ENCODE results near the gene YTHDC1. TPM values are rescaled to one million over a fixed set of nuclear protein-coding genes. Genes with fewer than 3 reads are reported as not detected.

The YTHDC1 gene
- polyA plus RNA-seq, 2 of the 4 experiments (the other 2 are of a cell fraction) = 47.0 to 53.4 TPM

DNA sequence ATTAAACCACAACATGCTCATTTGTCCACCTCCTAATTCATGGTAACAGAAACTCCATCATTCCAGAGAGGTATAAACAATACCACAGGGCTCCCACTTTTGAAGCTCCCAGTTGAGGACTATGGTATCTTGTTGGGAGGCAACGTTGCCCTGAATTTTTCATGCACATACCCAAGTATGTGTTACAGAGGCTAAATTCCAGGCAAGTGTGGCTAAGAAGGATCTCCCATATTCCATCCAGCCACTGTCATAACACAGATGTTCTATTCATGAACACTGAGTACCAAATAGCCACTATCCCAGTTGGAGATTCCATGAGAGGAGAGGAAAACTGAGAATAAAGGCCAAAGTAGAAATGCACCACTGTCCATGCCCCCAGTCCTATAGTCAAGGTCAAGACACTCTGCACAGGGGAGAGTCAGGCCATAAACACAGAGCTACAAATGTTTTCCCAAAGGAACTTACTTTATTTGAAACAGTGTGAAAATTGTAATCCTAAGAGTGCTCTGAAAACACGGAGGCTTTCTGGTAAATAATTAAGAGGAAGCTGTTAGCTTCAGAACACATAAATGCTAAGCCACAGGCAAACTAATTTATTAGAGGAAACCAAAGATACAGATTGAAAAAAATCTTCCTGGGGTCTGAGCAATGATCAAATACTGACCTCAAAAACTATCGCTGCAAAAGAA, 62.0 kb downstream of the YTHDC1 start:
- Histone ChIP-seq H3K27ac (no peak overlapping the region), H3K4me2 (no peak overlapping the region), H3K4me3 (no peak overlapping the region), H3K4me1 (no peaks in the 10 kb centered on the region), H3K9me3 (no peaks in the 10 kb centered on the region)
- ChIA-PET POLR2A (no interaction called here), CTCF (interaction anchor here (0.6 kb wide), 1 partner anchor 106 kb away, joined by 4 read pairs; no protein-coding TSS in a partner anchor)
- TF ChIP-seq CBX8 (IDR thresholded peaks at IDR 0.05) = no peak
- no peak for TF ChIP-seq CHD4 (IDR thresholded peaks at IDR 0.05; ENCODE audit: borderline replicate concordance)
- no peak for TF ChIP-seq HOXB13 (CRISPR knock-in tag; IDR thresholded peaks at IDR 0.05; ENCODE audit: low read depth)
- TF ChIP-seq SREBF2 (IDR thresholded peaks at IDR 0.05) = no peak
- FAIRE-seq (no peak), DNase-seq (ENCODE audit: low read depth in 1 of 2, low spot score in 1 of 2) (no peak), ATAC-seq (no peak)
- 58% methylated on average over 3 of the region's 3 CpGs for WGBS (ENCODE audit: missing lambda C conversion rate)

DNA sequence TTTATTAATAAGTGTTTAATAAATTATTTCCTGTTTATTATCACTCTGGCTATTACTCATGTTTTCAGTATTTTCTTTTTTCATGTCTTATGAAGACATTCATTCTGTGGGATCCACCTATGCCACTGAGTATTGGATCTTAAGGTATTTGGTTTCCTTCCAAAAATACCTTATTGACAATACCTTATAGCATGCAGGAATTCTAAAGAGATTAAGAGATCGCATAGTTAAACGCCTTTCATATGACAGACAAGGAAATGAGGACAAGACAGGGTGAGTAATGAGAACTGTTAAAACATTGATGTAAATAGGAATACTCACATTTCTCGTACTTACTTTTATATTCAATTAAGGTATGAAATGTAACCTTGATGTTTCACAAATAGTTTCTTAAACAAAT, 66.2 kb downstream of the YTHDC1 start:
- WGBS (ENCODE audit: missing lambda C conversion rate) = 80% methylated on average over 3 of the region's 3 CpGs
- no peaks in the 10 kb centered on the region for H3K9me3 ChIP-seq
- no peak overlapping the region for H3K4me3 ChIP-seq
- FAIRE-seq (no peak), ATAC-seq (no peak), DNase-seq (ENCODE audit: low read depth in 1 of 2, low spot score in 1 of 2) (no peak)
- H3K4me1 ChIP-seq = no peaks in the 10 kb centered on the region
- H3K4me2 ChIP-seq = no peak overlapping the region
- ChIA-PET CTCF (no interaction called here), POLR2A (no interaction called here)
- TF ChIP-seq RNF2 (IDR thresholded peaks at IDR 0.05; ENCODE audit: borderline replicate concordance, low read depth) (no peak), FOXS1 (CRISPR knock-in tag; IDR thresholded peaks at IDR 0.05) (no peak), CHD2 (IDR thresholded peaks at IDR 0.05; ENCODE audit: low read length, partially characterized antibody) (no peak), HDAC2 (IDR thresholded peaks at IDR 0.05) (no peak), ZC3H11A (IDR thresholded peaks at IDR 0.05) (no peak), CEBPB (IDR thresholded peaks at IDR 0.05) (no peak), NFE2L2 (conservative IDR thresholded peaks at IDR 0.05; ENCODE audit: low read length) (no peak), ZSCAN20 (CRISPR knock-in tag; IDR thresholded peaks at IDR 0.05) (no peak), KDM1A (IDR thresholded peaks at IDR 0.05; ENCODE audit: low read depth) (no peak), CHD4 (IDR thresholded peaks at IDR 0.05; ENCODE audit: borderline replicate concordance) (no peak), RAD21 (conservative IDR thresholded peaks at IDR 0.05 in 1 of 2, IDR thresholded peaks at IDR 0.05 in 1 of 2) (no peak), NPAS2 (CRISPR knock-in tag; IDR thresholded peaks at IDR 0.05; ENCODE audit: borderline replicate concordance) (no peak), MYC (IDR thresholded peaks at IDR 0.05; ENCODE audit: borderline replicate concordance, low read length) (no peak), TFCP2L1 (CRISPR knock-in tag; IDR thresholded peaks at IDR 0.05) (no peak), CBX2 (IDR thresholded peaks at IDR 0.05; ENCODE audit: borderline replicate concordance, low read depth) (no peak), RFX5 (IDR thresholded peaks at IDR 0.05) (no peak), RCOR1 (IDR thresholded peaks at IDR 0.05; ENCODE audit: low read depth, low read length) (no peak)
- TF ChIP-seq, protein P1, sequence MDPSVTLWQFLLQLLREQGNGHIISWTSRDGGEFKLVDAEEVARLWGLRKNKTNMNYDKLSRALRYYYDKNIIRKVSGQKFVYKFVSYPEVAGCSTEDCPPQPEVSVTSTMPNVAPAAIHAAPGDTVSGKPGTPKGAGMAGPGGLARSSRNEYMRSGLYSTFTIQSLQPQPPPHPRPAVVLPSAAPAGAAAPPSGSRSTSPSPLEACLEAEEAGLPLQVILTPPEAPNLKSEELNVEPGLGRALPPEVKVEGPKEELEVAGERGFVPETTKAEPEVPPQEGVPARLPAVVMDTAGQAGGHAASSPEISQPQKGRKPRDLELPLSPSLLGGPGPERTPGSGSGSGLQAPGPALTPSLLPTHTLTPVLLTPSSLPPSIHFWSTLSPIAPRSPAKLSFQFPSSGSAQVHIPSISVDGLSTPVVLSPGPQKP (IDR thresholded peaks at IDR 0.05; ENCODE audit: low read depth, low read length) = no peak
- TF ChIP-seq, protein P2, sequence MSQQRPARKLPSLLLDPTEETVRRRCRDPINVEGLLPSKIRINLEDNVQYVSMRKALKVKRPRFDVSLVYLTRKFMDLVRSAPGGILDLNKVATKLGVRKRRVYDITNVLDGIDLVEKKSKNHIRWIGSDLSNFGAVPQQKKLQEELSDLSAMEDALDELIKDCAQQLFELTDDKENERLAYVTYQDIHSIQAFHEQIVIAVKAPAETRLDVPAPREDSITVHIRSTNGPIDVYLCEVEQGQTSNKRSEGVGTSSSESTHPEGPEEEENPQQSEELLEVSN (IDR thresholded peaks at IDR 0.05; ENCODE audit: borderline replicate concordance, low read depth) = no peak
- TF ChIP-seq, protein P3, sequence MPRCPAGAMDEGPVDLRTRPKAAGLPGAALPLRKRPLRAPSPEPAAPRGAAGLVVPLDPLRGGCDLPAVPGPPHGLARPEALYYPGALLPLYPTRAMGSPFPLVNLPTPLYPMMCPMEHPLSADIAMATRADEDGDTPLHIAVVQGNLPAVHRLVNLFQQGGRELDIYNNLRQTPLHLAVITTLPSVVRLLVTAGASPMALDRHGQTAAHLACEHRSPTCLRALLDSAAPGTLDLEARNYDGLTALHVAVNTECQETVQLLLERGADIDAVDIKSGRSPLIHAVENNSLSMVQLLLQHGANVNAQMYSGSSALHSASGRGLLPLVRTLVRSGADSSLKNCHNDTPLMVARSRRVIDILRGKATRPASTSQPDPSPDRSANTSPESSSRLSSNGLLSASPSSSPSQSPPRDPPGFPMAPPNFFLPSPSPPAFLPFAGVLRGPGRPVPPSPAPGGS (IDR thresholded peaks at IDR 0.05) = no peak
- no peak overlapping the region for H3K27ac ChIP-seq
